T-helper 17 cell (primary cell): Measurements from ENCODE around the gene DHRS9. TPM values are rescaled to one million over a fixed set of nuclear protein-coding genes. Genes with fewer than 3 reads are reported as not detected.
A peak's percentile ranks its signal among the peaks of the same experiment; 100 is the strongest.

Source experiments
- ATAC-seq: fragments of 150-1000 bp; cut with Tn5 transposase; 2 replicates; pipeline ENCODE4 v1.10.0; 2021; ENCODE audit warnings: mild to moderate bottlenecking, moderate library complexity
- DNase-seq, 3 donors: peaks; one replicate each; pipeline versions ENCODE4 v3.0.0 to v3.0.0-alpha.2; 2020 to 2021
- H3K9me3 ChIP-seq: one replicate; pipeline ENCODE4 v1.7.0; 2013; ENCODE audit warnings: low read length, mild to moderate bottlenecking; ENCODE audit not compliant: control insufficient read depth, poor library complexity, severe bottlenecking
- H3K27ac Mint-ChIP-seq: one replicate; pipeline ENCODE4 v1.8.0; 2022; ENCODE audit warnings: mild to moderate bottlenecking, moderate library complexity, mixed read lengths
- H3K27me3 Mint-ChIP-seq: one replicate; pipeline ENCODE4 v1.8.0; 2022; ENCODE audit warnings: mixed read lengths
- H3K36me3 Mint-ChIP-seq: one replicate; pipeline ENCODE4 v1.8.0; 2022; ENCODE audit warnings: low read depth, mixed read lengths
- H3K4me1 Mint-ChIP-seq: one replicate; pipeline ENCODE4 v1.8.0; 2022; ENCODE audit warnings: mild to moderate bottlenecking, mixed read lengths
- H3K4me3 Mint-ChIP-seq: one replicate; pipeline ENCODE4 v1.8.0; 2022; ENCODE audit warnings: mild to moderate bottlenecking, moderate library complexity, mixed read lengths
- total RNA-seq, 4 donors: library from RNA in 2 of 4; stranded (reverse) in 2 of 4; gene quantifications; one replicate each; pipeline ENCODE4 v1.2.3 and lab custom pipeline; 2022 to 2026

DHRS9 gene
- total RNA-seq, 2 donors from 2014 or later, result not detected

DNA sequence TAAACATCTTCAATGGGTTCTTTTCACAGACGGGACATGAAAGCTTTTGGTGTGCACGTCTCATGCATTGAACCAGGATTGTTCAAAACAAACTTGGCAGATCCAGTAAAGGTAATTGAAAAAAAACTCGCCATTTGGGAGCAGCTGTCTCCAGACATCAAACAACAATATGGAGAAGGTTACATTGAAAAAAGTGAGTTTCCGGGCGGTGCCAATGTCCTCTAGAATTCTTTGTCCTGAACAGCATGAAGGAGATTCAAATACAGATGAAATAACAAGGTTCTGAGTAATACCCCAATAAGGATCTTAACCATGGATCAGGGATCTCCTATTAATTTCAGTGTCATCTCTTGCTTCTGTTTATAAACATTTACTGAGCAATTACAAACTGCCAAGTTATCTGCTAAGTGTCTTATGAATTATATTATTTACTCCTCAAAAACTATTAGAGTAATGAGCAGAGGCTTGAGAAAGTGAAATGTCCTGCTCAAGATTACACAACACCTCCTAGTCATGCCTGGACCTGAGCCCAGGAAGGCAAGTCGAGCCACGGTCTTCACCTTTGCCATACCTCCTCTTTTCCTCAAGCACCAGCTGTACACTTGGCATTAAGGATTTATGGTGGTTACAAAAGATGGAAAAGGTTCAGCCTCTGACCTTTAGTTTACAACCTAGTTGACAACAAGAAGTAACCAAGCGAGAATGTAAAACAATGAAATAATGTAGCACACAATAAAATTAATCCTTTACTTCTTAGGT is 22.6 kb downstream of the DHRS9 start:
- H3K27me3 Mint-ChIP-seq, result peaks cover 17% of the 10 kb centered on the region
- no peaks in the 10 kb centered on the region for H3K9me3 ChIP-seq
- DNase-seq, result no peak
- H3K4me1 Mint-ChIP-seq, result peaks cover 9% of the 10 kb centered on the region
- H3K27ac Mint-ChIP-seq, result no peak overlapping the region
- no peak for ATAC-seq
- no peak overlapping the region for H3K4me3 Mint-ChIP-seq
- H3K36me3 Mint-ChIP-seq, result no peaks in the 10 kb centered on the region

DNA sequence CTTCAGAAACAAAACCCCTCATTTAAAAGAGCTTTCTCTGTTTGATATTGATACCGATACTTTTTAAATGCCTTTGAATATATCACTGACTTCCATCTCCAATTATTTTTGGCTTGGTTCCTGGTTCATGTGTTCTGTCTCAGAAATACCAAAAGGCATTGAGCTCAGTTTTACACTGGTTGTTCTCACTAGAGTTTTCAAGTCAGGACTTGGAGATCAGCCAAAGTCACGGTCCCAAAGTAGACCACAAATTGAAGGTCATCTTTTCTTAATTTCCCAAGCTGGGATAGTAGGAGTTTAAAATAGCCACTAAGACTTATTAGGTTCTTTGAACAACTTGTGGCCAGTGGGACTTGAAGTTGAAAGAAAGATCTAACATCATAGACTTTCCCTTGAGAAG is 24.2 kb downstream of the DHRS9 start:
- DNase-seq (no peak), ATAC-seq (no peak)
- H3K4me3 Mint-ChIP-seq, result no peak overlapping the region
- peaks cover 18% of the 10 kb centered on the region for H3K27me3 Mint-ChIP-seq
- no peak overlapping the region for H3K27ac Mint-ChIP-seq
- no peaks in the 10 kb centered on the region for H3K9me3 ChIP-seq
- no peaks in the 10 kb centered on the region for H3K36me3 Mint-ChIP-seq
- peaks cover 9% of the 10 kb centered on the region for H3K4me1 Mint-ChIP-seq

DNA sequence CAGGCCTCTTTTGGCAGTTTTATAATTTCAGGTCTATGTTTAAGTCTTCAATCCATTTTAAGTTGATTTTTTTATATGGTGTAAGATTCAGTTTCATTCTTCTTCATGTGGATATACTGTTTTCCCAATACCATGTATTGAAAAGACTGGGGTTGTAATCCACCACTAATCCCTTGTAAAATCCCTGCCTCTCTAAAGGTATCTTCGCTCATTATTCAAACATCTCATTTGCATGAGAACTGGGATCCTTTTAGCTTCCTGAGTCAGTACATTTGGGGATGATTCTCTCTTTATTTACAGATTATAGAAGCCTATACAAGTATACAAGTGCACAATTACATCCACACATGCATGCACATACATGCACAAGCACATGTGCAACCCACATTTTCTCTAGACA is 25.3 kb downstream of the DHRS9 start:
- peaks cover 9% of the 10 kb centered on the region for H3K4me1 Mint-ChIP-seq
- DNase-seq, result no peak
- no peaks in the 10 kb centered on the region for H3K9me3 ChIP-seq
- peaks cover 13% of the 10 kb centered on the region for H3K27me3 Mint-ChIP-seq
- no peak for ATAC-seq
- no peak overlapping the region for H3K27ac Mint-ChIP-seq
- H3K36me3 Mint-ChIP-seq, result no peaks in the 10 kb centered on the region
- H3K4me3 Mint-ChIP-seq, result no peak overlapping the region

DNA sequence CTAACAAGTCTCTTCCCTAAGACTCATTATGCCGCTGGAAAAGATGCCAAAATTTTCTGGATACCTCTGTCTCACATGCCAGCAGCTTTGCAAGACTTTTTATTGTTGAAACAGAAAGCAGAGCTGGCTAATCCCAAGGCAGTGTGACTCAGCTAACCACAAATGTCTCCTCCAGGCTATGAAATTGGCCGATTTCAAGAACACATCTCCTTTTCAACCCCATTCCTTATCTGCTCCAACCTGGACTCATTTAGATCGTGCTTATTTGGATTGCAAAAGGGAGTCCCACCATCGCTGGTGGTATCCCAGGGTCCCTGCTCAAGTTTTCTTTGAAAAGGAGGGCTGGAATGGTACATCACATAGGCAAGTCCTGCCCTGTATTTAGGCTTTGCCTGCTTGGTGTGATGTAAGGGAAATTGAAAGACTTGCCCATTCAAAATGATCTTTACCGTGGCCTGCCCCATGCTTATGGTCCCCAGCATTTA is 26.3 kb downstream of the DHRS9 start:
- no peak for ATAC-seq
- H3K27me3 Mint-ChIP-seq, result peaks cover 13% of the 10 kb centered on the region
- H3K27ac Mint-ChIP-seq, result no peak overlapping the region
- H3K4me1 Mint-ChIP-seq, result peaks cover 9% of the 10 kb centered on the region
- no peak overlapping the region for H3K4me3 Mint-ChIP-seq
- H3K36me3 Mint-ChIP-seq, result no peaks in the 10 kb centered on the region
- no peak for DNase-seq
- no peaks in the 10 kb centered on the region for H3K9me3 ChIP-seq

DNA sequence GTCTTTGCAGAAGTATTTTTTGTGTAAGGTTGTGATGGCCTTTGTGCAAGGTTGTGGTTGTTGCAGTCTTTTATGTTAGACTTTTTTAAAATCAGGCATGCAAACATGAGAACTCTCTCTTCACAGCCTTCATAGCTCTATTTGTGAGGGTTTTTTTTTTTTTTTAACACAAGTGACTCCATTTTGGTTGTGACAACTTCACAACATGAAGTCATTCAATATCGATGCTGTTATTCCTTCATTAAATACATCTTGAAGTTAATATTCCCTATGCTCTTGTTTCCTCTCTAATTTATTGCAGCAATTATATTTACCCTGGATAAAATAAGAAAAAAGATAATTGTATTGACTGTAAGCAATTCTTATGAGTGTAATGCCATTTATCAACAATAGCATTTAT is 35.5 kb downstream of the DHRS9 start:
- Mint-ChIP-seq H3K4me1 (peaks cover 40% of the 10 kb centered on the region), H3K36me3 (no peaks in the 10 kb centered on the region), H3K27ac (peak overlapping the region; percentile 24), H3K4me3 (no peak overlapping the region), H3K27me3 (peaks cover 5% of the 10 kb centered on the region)
- no peaks in the 10 kb centered on the region for H3K9me3 ChIP-seq
- ATAC-seq (no peak), DNase-seq (no peak)

DNA sequence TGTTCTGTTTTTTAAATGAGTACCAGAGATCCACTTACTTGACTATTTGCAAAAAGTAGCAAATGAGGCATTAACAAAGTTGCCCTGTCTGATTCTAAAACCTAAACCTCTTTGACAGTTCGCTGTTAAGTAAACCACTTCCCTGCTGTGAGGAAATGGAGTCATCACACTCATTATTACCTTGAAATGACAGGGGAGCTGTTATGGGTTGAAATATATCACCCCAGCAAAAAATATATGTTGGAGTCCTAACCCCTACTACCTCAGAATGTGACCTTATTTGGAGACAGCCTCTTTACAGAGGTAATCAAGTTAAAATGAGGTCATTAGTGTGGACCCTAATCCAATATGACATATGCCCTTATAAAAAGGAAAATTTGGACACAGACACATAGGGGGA is 36.1 kb downstream of the DHRS9 start:
- Mint-ChIP-seq H3K4me3 (no peak overlapping the region), H3K36me3 (no peaks in the 10 kb centered on the region), H3K27ac (peak overlapping the region; percentile 24), H3K4me1 (peaks cover 40% of the 10 kb centered on the region), H3K27me3 (peaks cover 5% of the 10 kb centered on the region)
- no peaks in the 10 kb centered on the region for H3K9me3 ChIP-seq
- no peak for ATAC-seq
- DNase-seq, result no peak

DNA sequence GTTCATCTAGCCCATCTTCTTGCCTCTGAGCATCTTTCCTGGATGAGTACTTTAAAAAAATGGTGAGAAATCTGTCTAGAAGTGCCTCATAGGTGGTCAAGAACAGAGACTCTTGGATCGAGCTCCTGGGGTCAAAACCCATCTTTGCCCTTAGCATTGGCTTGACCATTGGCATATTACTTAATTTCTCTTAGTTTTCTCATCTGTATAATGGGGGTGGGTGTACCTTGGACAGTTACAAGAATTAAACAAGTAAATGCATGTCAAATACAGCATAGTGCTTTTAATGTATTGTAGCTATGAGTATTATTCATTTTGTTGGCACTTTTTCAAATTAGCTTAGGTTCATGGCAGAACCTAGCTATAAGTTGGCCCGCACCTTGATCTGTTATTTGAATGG is 36.8 kb downstream of the DHRS9 start:
- H3K9me3 ChIP-seq, result no peaks in the 10 kb centered on the region
- Mint-ChIP-seq H3K27ac (no peak overlapping the region), H3K4me1 (peaks cover 40% of the 10 kb centered on the region), H3K27me3 (peaks cover 5% of the 10 kb centered on the region), H3K4me3 (no peak overlapping the region), H3K36me3 (no peaks in the 10 kb centered on the region)
- DNase-seq (no peak), ATAC-seq (no peak)

DNA sequence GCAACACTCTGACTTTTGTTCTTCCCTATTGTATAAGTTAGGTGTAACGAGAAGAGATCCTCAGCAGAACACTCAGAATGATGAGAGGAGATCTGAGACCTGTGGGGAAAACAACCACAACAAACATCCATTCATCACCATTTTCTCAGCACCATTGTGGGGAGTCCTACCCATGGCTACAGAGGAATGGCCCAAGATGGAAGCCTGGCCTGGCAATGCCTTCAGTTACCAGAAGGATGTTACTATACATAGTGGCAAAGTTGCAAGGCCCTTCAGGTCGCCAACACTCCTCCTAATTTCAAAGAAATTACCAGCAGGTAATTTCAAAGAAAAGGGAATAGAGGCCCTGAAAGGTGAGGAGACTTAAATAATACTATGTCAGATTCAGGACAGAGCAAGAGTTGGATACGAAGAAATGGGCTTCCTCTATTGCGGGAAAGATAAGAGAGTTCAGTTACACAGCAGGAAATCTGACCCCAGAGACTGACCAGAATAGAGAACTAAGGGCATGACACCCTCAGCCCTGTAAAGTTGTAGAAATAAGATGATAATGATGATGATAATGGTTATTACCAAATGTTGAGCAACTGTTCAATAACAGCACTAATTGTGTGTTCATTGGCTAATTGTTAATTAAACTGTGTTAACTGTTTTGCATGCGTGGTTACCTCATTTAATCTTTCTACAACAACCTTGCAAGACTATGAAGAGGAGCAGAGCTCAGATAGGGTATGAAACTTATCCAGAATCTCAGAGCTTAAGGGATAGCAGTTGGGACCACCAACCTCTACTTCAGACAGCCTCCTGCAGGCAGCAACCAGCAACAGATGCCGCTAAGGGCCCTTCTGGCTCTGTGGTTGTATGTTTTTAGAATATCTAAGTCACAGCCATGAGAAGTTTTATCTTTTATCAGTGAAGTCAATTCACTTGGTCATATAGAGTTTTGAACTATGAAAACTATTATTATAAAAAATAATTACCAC is 37.5 kb downstream of the DHRS9 start:
- no peaks in the 10 kb centered on the region for H3K9me3 ChIP-seq
- peak; percentile 20 for ATAC-seq
- H3K27me3 Mint-ChIP-seq, result peaks cover 5% of the 10 kb centered on the region
- H3K4me1 Mint-ChIP-seq, result peaks cover 40% of the 10 kb centered on the region
- H3K27ac Mint-ChIP-seq, result no peak overlapping the region
- peak overlapping the region; percentile 36 for H3K4me3 Mint-ChIP-seq
- H3K36me3 Mint-ChIP-seq, result no peaks in the 10 kb centered on the region
- DNase-seq, result no peak

DNA sequence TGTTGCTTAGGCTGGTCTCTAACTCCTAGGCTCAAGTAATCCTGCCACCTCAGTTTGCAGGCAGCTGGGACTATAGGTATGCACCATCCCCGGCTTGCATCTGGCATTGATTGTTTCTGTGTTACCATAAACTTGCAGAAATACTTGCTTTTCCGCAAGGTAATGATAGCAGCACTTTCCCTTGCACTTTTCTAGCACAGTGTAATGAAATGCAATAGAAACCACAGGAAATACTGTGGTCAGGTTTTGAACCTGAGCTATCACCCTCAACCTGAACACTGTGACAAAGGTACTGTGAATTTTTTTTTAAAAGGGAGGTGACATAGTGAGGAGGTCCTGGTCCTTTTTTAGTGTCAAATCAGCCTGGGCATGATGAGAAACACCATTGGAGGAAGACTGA is 38.3 kb downstream of the DHRS9 start:
- Mint-ChIP-seq H3K4me1 (peaks cover 40% of the 10 kb centered on the region), H3K27ac (no peak overlapping the region), H3K36me3 (no peaks in the 10 kb centered on the region), H3K4me3 (peak overlapping the region; percentile 39), H3K27me3 (peaks cover 5% of the 10 kb centered on the region)
- DNase-seq (no peak), ATAC-seq (peak; percentile 96)
- H3K9me3 ChIP-seq, result no peaks in the 10 kb centered on the region

DNA sequence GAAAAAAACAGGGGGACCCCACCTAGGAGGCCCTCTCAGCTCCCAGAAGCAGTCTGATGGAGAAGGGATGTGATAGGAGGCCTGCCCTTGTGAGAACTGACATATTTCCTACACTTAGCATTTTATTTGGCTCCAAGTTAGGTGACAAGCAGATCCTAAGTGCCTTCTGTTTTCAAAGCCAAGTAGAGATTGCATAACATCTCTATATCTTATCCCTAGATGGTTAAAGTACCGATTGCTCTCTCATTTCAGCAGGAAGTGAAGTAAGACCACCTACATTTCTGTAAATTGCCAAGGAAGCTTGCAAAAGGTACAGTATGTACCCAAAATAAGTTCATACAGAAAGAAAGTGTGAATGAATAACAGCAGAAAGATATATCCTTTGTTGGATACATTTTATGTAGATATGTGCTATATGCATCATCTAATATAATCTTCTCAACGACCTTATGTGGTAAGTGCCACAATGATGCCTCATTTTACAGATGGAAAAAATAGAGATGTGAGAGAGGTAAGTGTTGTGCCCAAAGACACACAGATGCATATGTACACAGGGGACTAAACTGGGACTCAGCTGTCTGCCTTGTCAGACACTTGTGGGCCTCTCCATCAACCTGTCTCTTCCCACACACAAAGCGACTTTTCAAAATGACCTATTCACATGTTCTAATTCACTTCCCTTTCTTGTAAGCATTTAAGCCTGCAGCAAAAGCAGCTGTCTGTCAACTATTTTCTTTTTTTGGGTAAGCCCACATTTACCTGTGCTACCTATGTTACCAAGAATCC is 38.9 kb downstream of the DHRS9 start:
- no peaks in the 10 kb centered on the region for H3K36me3 Mint-ChIP-seq
- DNase-seq (no peak), ATAC-seq (no peak)
- no peaks in the 10 kb centered on the region for H3K9me3 ChIP-seq
- peaks cover 3% of the 10 kb centered on the region for H3K27me3 Mint-ChIP-seq
- peak overlapping the region; percentile 39 for H3K4me3 Mint-ChIP-seq
- H3K4me1 Mint-ChIP-seq, result peaks cover 40% of the 10 kb centered on the region
- no peak overlapping the region for H3K27ac Mint-ChIP-seq

DNA sequence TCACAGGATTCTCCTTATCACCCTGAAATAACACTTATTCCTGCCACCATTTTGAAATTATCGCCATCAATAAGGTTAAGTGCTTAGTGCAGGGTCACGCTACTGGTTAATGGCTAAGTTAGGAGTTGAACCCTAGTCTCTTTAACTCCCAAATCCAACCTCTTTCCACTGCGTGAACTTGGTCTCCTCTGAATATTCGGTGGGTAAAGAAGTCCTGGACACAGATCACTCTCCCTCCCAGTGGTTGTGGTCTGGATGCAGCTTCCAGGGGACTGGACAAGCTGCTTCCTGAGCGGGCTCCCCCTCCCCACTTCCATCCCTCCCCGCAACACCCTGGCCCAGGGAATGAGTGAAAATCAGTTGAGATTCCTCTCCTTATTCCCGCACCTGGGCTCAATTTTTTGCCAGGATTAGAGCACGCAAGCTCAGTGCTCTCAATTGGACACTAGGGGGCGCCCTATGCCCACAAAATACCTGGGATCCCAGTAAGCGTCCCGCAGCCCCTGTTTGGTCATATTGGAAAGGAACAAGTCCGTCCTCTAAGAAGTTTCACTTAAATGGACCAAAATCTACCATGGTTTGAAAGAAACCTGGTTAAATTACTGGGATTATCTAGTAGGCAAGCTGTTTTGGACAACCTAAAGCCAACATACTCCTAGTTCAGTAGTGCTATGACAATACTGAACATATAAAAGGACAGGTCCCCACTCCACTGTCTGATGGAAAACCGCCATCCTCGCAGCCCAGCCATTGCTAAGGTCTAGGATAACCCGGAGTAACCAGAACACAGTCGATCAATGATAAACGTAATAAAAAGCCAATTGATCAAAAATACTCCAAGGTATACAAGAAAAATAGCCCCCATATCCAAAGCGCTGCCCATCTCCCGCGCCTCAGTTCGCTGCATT is 40.4 kb downstream of the DHRS9 start:
- peaks cover 10% of the 10 kb centered on the region for H3K27me3 Mint-ChIP-seq
- no peak for ATAC-seq
- peaks cover 37% of the 10 kb centered on the region for H3K4me1 Mint-ChIP-seq
- H3K27ac Mint-ChIP-seq, result no peak overlapping the region
- peak; percentile 44 to 58 (median 44) for DNase-seq
- no peaks in the 10 kb centered on the region for H3K36me3 Mint-ChIP-seq
- no peak overlapping the region for H3K4me3 Mint-ChIP-seq
- no peaks in the 10 kb centered on the region for H3K9me3 ChIP-seq

DNA sequence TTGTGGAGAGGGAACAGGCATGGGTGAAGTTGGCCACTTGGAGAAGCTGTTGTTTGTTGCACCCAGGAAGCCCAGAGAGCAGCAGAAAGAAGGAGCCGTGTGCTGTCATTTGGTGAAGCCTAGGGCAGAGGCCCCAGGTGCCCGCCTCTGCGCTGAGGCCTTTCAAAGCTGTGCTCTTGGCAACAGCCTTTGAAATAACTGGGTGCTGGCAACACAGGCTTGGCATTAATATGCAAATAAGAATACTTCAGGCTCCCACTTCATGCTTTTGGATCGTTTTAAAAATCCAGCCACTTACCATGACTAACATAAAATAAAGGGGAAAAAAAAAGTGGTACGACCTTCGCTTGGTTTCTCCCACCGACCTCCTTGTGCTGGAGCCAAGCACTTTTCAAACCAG is 41.1 kb downstream of the DHRS9 start:
- DNase-seq (no peak), ATAC-seq (no peak)
- Mint-ChIP-seq H3K4me3 (no peak overlapping the region), H3K36me3 (no peaks in the 10 kb centered on the region), H3K4me1 (peaks cover 33% of the 10 kb centered on the region), H3K27ac (no peak overlapping the region), H3K27me3 (peaks cover 15% of the 10 kb centered on the region)
- no peaks in the 10 kb centered on the region for H3K9me3 ChIP-seq
